Transverse colon (tissue), 4 donors: ENCODE results near the gene RBP3. TPM values are rescaled to one million over a fixed set of nuclear protein-coding genes. Genes with fewer than 3 reads are reported as not detected.

Source experiments
- DNase-seq: peaks from one replicate; pipeline ENCODE4 v3.0.0-alpha.2; 2019
- H3K27ac ChIP-seq, 4 donors: fragments of 200-600 bp; sonication (generic); 2 replicates each; pipeline ENCODE4 v1.5.1; 2016 to 2018; ENCODE audit warnings: inconsistent platforms in 4 of 4
- H3K27me3 ChIP-seq: fragments of 200-600 bp; sonication (generic); 2 replicates; pipeline ENCODE4 v1.5.1; 2017; ENCODE audit warnings: inconsistent platforms
- H3K36me3 ChIP-seq, 4 donors: fragments of 200-600 bp; sonication (generic); 2 replicates each; pipeline ENCODE4 v1.5.1; 2017 to 2019; ENCODE audit warnings: inconsistent platforms in 4 of 4
- H3K4me1 ChIP-seq, 4 donors: fragments of 200-600 bp; sonication (generic); 2 replicates each; pipeline ENCODE4 v1.5.1; 2017 to 2020; ENCODE audit warnings: inconsistent platforms in 4 of 4
- H3K4me3 ChIP-seq, 4 donors: fragments of 200-600 bp; sonication (generic); 1 replicate in 1 of 4; 2 replicates in 3 of 4; pipeline versions ENCODE4 v1.5.1 to v1.6.1; 2017 to 2019; ENCODE audit warnings: inconsistent platforms in 4 of 4
- H3K9me3 ChIP-seq, 2 donors: fragments of 200-600 bp; sonication (generic); 2 replicates each; pipeline ENCODE4 v1.5.1; 2017 to 2019; ENCODE audit warnings: inconsistent platforms in 2 of 2
- CTCF ChIP-seq, 5 experiments: fragments of 200-600 bp in 3 of 5; fragments of 450-650 bp in 2 of 5; sonication (generic) in 3 of 5; IDR thresholded peaks; 1 replicate in 2 of 5; 2 replicates in 3 of 5; pipeline ENCODE4 v1.5.1; 2016 to 2017; ENCODE audit warnings: antibody characterized with exemption in 5 of 5, inconsistent platforms in 3 of 5, mild to moderate bottlenecking in 2 of 5, moderate library complexity in 1 of 5
- EP300 ChIP-seq: sonication (generic); formaldehyde crosslinking; IDR thresholded peaks from one replicate; pipeline ENCODE4 v1.6.1; 2017; ENCODE audit warnings: antibody characterized with exemption, low read depth
- POLR2A ChIP-seq: fragments of 450-650 bp; IDR thresholded peaks from one replicate; pipeline ENCODE4 v1.6.1; 2016; ENCODE audit warnings: antibody characterized with exemption, mild to moderate bottlenecking, moderate library complexity
- POLR2AphosphoS5 ChIP-seq, 3 donors: sonication (generic); formaldehyde crosslinking; IDR thresholded peaks; one replicate each; pipeline ENCODE4 v1.6.1; 2016; ENCODE audit warnings: antibody characterized with exemption in 3 of 3
- WGBS, 2 donors: methylation state at CpG; one replicate each; pipeline ENCODE4 v1.1.5; 2018; ENCODE audit warnings: low coverage in 1 of 2; 5-methylcytosine and 5-hydroxymethylcytosine counted together
- in situ Hi-C, 4 donors: fragments of 200-750 bp; cut with MboI; loops; one replicate each; pipeline versions ENCODE4 v1.15.0 to v1.15.1; 2017; ENCODE audit warnings: low sequenced_read_pairs in 3 of 4, low pct_ligation_motif_present in 1 of 4, low pct_unique_long_range_greater_than_20kb in 1 of 4
- intact Hi-C: fragments of 100-400 bp; cut with DNase I; formaldehyde crosslinking; loops from one replicate; pipeline ENCODE4 v1.15.1; 2023; ENCODE audit warnings: low total_unique reads
- total RNA-seq, 4 donors: library from RNA; depleted of rRNA; stranded (reverse); fragments of >200 nt; gene quantifications; one replicate each; pipeline ENCODE4 v1.1.0, GENCODE V29; 2016

Gene RBP3
- total RNA-seq, 4 donors from 2014 or later = not detected

GRCh38 chr10:47356708-47357107, 8.5 kb downstream of the RBP3 start:
- H3K36me3 ChIP-seq = no peaks in the 10 kb centered on the region
- no peak for DNase-seq
- in situ Hi-C loops = no loop called here
- no peaks in the 10 kb centered on the region for H3K9me3 ChIP-seq
- no peak overlapping the region for H3K4me3 ChIP-seq
- WGBS, 2 donors = 76% methylated on average over 5 of the region's 5 CpGs; no CpG with 5 or more reads in 1 of the 2 donors
- no peak overlapping the region for H3K27ac ChIP-seq
- intact Hi-C loops = no loop called here
- H3K27me3 ChIP-seq = no peaks in the 10 kb centered on the region
- no peak for TF ChIP-seq EP300
- TF ChIP-seq POLR2AphosphoS5 (IDR thresholded peaks at IDR 0.05) = no peak
- TF ChIP-seq CTCF (IDR thresholded peaks at IDR 0.05) = no peak
- no peak for TF ChIP-seq POLR2A
- H3K4me1 ChIP-seq = no peaks in the 10 kb centered on the region

DNA sequence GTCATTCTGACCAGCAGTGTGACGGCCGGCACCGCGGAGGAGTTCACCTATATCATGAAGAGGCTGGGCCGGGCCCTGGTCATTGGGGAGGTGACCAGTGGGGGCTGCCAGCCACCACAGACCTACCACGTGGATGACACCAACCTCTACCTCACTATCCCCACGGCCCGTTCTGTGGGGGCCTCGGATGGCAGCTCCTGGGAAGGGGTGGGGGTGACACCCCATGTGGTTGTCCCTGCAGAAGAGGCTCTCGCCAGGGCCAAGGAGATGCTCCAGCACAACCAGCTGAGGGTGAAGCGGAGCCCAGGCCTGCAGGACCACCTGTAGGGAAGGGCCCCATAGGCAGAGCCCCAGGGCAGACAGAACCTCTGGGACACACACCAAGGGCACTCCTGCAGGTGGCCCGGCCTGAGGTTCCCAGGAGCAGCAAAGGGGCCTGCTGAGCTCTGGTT, 9.0 kb downstream of the RBP3 start:
- no peak for DNase-seq
- H3K36me3 ChIP-seq = no peaks in the 10 kb centered on the region
- no peaks in the 10 kb centered on the region for H3K9me3 ChIP-seq
- WGBS, 2 donors = 94% methylated on average over 9 of the region's 12 CpGs; no CpG with 5 or more reads in 1 of the 2 donors
- intact Hi-C loops (no loop called here), in situ Hi-C loops (no loop called here)
- H3K4me1 ChIP-seq = no peaks in the 10 kb centered on the region
- no peak overlapping the region for H3K27ac ChIP-seq
- no peak for TF ChIP-seq POLR2A
- no peak for TF ChIP-seq POLR2AphosphoS5 (IDR thresholded peaks at IDR 0.05)
- TF ChIP-seq CTCF (IDR thresholded peaks at IDR 0.05) = no peak
- TF ChIP-seq EP300 = no peak
- no peaks in the 10 kb centered on the region for H3K27me3 ChIP-seq
- no peak overlapping the region for H3K4me3 ChIP-seq

DNA sequence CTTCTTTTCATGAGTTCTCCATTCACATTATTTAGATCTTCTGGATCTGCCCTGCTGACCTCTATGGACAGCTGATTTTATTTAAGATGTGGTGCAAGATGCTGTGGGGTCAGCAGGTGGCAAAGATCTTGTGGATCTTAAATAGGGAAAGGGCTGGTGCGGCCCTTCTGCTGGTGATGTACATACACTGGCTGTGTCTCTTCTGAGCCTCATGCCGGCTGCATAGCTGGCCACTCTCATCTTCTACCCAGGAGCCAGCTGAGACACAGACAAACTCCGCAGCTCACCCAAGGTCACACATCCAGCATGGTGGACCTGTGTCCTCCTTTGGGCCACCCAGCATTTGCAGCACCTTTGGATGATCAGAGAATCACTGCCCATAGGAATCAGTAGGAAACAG, 9.7 kb downstream of the RBP3 start:
- in situ Hi-C loops (no loop called here), intact Hi-C loops (no loop called here)
- Histone ChIP-seq H3K4me1 (no peaks in the 10 kb centered on the region), H3K4me3 (no peak overlapping the region), H3K27me3 (no peaks in the 10 kb centered on the region), H3K36me3 (no peaks in the 10 kb centered on the region), H3K9me3 (no peaks in the 10 kb centered on the region), H3K27ac (no peak overlapping the region)
- WGBS, 2 donors = 92% methylated on average over 3 of the region's 3 CpGs; no CpG with 5 or more reads in 1 of the 2 donors
- TF ChIP-seq POLR2AphosphoS5 (IDR thresholded peaks at IDR 0.05) (no peak), EP300 (no peak), CTCF (IDR thresholded peaks at IDR 0.05) (no peak), POLR2A (no peak)
- no peak for DNase-seq

DNA sequence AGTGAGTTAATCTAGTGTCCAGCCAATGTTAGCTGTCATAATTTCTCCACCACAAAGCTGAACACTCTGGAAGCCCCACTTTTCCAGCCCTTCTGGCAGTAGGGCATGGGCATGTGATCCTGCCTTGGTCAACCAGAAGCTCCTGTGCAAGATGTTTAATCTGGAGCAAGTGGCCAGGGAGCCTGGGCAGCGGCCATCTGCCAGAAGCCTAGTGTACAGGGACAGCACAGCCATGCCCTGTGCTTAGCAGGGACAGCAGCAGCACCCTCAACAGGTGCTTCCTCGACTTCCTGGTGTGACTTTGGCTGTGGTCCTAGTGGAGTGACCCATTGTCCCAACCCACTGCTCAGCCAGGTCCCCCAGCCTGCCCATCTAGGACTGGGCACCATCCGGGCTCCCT, 10.3 kb downstream of the RBP3 start:
- H3K9me3 ChIP-seq = no peaks in the 10 kb centered on the region
- H3K4me3 ChIP-seq = no peak overlapping the region
- intact Hi-C loops (no loop called here), in situ Hi-C loops (no loop called here)
- no peak overlapping the region for H3K27ac ChIP-seq
- H3K4me1 ChIP-seq = no peaks in the 10 kb centered on the region
- H3K27me3 ChIP-seq = no peaks in the 10 kb centered on the region
- no peak for TF ChIP-seq EP300
- DNase-seq = no peak
- WGBS, 2 donors = 78% methylated on average over 3 of the region's 3 CpGs; no CpG with 5 or more reads in 1 of the 2 donors
- H3K36me3 ChIP-seq = no peaks in the 10 kb centered on the region

GRCh38 chr10:47359101-47359500, 10.9 kb downstream of the RBP3 start:
- H3K27me3 ChIP-seq = no peaks in the 10 kb centered on the region
- no peaks in the 10 kb centered on the region for H3K9me3 ChIP-seq
- no peaks in the 10 kb centered on the region for H3K4me1 ChIP-seq
- no peaks in the 10 kb centered on the region for H3K36me3 ChIP-seq
- intact Hi-C loops = no loop called here
- 90% methylated on average over 2 of the region's 2 CpGs; no CpG with 5 or more reads in 1 of the 2 donors for WGBS, 2 donors
- no peak overlapping the region for H3K27ac ChIP-seq
- H3K4me3 ChIP-seq = no peak overlapping the region
- DNase-seq = no peak
- TF ChIP-seq POLR2A (no peak), POLR2AphosphoS5 (IDR thresholded peaks at IDR 0.05) (no peak), CTCF (IDR thresholded peaks at IDR 0.05) (no peak), EP300 (no peak)
- in situ Hi-C loops = no loop called here
